GM12872 (cell line): ENCODE data around the gene TMEM178B.

Source experiments
- CTCF ChIP-seq: IDR thresholded peaks from 3 replicates; pipeline ENCODE4 v1.5.1; 2011; ENCODE audit warnings: low read depth, mild to moderate bottlenecking, low read length, moderate library complexity; ENCODE audit not compliant: insufficient read depth

The TMEM178B gene

GRCh38 chr7:141342621-141343408, 269.0 kb downstream of the TMEM178B start:
- TF ChIP-seq CTCF, result no peak

GRCh38 chr7:141344153-141344935, 270.5 kb downstream of the TMEM178B start:
- no peak for TF ChIP-seq CTCF

DNA sequence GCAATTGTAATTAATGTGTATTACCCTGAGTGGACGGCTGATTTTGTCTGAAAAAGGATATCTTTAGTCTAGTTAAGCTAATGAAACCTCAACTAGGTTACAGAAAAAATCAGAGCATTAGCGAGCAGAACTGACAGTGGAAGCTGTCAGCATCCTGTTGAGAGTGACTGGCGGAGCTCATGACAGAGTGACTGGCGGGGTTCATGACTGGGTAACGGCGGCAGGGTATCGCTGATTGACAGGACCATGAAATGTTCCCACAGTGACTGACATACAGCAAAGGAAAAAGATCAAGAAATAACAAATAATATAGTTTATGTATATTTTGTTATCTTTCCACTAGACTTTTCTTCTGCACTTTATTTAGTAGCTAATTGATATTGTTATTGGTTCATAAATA, 274.9 kb downstream of the TMEM178B start:
- no peak for TF ChIP-seq CTCF

DNA sequence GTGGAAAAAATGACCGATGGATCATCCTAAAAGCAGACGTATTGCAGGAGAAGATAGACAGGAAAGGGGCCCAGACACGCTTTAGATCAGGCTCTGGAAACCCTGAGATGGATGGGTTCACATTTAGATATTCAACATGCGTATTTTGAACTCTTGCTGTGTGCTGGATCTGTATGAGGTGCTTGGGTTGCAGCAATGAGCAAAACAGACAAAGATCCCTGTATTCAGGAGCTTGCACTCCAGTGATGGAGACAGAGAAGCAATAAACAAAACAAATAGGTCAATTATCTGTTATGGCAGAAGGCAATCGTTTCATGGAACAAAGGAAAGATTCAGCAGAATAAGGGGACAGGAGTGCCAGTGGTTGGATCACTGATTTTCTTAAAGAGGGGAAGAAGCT, 275.5 kb downstream of the TMEM178B start:
- TF ChIP-seq CTCF, result no peak

GRCh38 chr7:141349804-141350203, 275.9 kb downstream of the TMEM178B start:
- no peak for TF ChIP-seq CTCF

GRCh38 chr7:141351175-141351574, 277.3 kb downstream of the TMEM178B start:
- no peak for TF ChIP-seq CTCF

GRCh38 chr7:141352955-141353354, 279.1 kb downstream of the TMEM178B start:
- TF ChIP-seq CTCF, result no peak
